Erythroblast (primary cell): ENCODE results near the gene OSBPL9.

Experiments
- GATA1 ChIP-seq: IDR thresholded peaks from 2 replicates; pipeline ENCODE4 v1.6.1; 2011; ENCODE audit warnings: low read depth, mild to moderate bottlenecking, control low read depth, low read length, moderate library complexity
- POLR2A ChIP-seq: IDR thresholded peaks from 2 replicates; pipeline ENCODE4 v1.6.1; 2011; ENCODE audit warnings: mild to moderate bottlenecking, low read length

DNA sequence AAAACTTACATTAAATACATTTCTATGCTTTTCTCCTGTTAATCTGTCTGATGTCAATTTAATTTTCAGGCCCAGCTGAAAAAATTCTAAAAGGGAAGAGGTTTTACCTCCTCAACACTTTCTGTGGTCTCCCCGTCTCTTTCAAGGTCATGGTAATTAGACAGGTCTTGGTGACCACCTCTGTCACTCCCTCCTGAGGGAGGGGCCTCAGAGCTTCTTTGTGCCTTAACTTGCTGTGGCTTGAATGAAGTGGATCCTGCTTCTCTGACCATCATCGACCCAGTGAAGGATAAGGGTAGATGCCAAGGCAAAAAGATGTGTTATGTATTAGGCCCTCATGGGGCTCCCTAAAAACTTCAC lies 40.8 kb upstream of the OSBPL9 start:
- TF ChIP-seq POLR2A: no peak
- no peak for TF ChIP-seq GATA1
